Colonic mucosa (tissue), 4 donors: ENCODE measurements around the gene GBX1. TPM values are rescaled to one million over a fixed set of nuclear protein-coding genes. Genes with fewer than 3 reads are reported as not detected.

Source experiments
- DNase-seq: peaks from one replicate; pipeline ENCODE4 v3.0.0-alpha.2; 2020
- H3K27ac ChIP-seq: fragments of 200-600 bp; one replicate; pipeline ENCODE4 v1.8.0; 2021
- H3K27me3 ChIP-seq: fragments of 200-600 bp; one replicate; pipeline ENCODE4 v1.8.0; 2021
- H3K36me3 ChIP-seq: fragments of 200-600 bp; one replicate; pipeline ENCODE4 v1.8.0; 2021
- H3K4me1 ChIP-seq: fragments of 200-600 bp; one replicate; pipeline ENCODE4 v1.8.0; 2021; ENCODE audit warnings: mild to moderate bottlenecking
- H3K4me3 ChIP-seq: fragments of 200-600 bp; one replicate; pipeline ENCODE4 v1.8.0; 2021
- H3K9ac ChIP-seq, 2 donors: one replicate each; pipeline ENCODE4 v1.7.0; 2013; ENCODE audit warnings: control low read depth in 2 of 2, low read depth in 2 of 2, low read length in 2 of 2
- H3K9me3 ChIP-seq: fragments of 200-600 bp; one replicate; pipeline ENCODE4 v1.8.0; 2021
- intact Hi-C: fragments of 100-400 bp; cut with DNase I; formaldehyde crosslinking; loops from one replicate; pipeline ENCODE4 v1.14.1; 2022
- total RNA-seq, 2 donors: library from RNA; stranded (reverse); fragmentation: NEBNext Ultra II Directional in 1 of 2; extraction: Animal tissue kit (Norgen Biotek cat#: 25700) in 1 of 2; gene quantifications; one replicate each; pipeline ENCODE4 v1.2.1, GENCODE V29; 2021
- TF ChIP-seq, protein P1 (sequence below): fragments of 200-600 bp; IDR thresholded peaks from one replicate; pipeline ENCODE4 v1.8.0; 2022; ENCODE audit warnings: antibody characterized with exemption, mild to moderate bottlenecking
- donor health status: healthy.
- donor health status: DM: no; HTN: no; CAD: no.
- donor health status: DM: no; HTN: no; CAD: no.

GBX1 gene
- total RNA-seq, 2 donors from 2014 or later: not detected

DNA sequence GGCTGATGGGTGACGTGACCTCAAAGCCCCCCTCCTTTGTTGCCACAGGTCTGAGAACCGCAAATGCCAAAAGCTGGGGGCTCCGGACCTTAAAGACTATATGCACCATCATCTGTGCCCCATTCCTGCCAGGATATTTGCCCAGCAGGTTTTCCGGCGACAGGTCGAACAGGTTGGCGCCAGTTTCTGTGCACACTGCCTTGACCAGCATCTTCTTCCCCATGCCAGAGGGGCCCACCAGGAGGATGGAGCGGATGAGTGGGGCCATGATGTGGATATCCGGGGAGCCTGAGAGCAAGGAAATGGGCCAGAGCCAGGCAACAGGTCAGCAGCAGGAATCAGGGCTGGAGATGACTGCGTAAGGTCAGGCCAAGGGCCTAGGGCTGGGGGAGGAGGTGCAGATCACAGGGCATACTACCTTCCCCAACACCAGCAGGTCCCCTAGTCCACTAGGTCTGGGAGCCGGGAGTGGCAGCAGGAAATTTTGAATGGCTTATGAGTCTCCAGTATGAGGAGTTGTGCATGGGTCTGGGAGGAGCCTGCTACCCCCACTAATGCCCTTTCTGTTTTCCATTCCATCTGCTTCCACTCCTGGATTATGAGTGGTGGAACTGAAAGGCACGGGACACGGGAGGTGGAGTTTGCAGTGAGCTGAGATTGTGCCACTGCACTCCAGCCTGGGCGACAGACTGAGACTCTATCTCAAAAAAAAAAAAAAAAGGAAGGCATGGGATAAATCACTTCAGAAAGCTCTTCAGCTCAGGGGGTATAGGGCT lies 25.9 kb upstream of the GBX1 start:
- H3K9me3 ChIP-seq: no peaks in the 10 kb centered on the region
- H3K4me3 ChIP-seq: no peak overlapping the region
- DNase-seq: no peak
- H3K4me1 ChIP-seq: no peaks in the 10 kb centered on the region
- no peaks in the 10 kb centered on the region for H3K36me3 ChIP-seq
- intact Hi-C loops: no loop called here
- no peak overlapping the region for H3K27ac ChIP-seq
- TF ChIP-seq, protein P1, sequence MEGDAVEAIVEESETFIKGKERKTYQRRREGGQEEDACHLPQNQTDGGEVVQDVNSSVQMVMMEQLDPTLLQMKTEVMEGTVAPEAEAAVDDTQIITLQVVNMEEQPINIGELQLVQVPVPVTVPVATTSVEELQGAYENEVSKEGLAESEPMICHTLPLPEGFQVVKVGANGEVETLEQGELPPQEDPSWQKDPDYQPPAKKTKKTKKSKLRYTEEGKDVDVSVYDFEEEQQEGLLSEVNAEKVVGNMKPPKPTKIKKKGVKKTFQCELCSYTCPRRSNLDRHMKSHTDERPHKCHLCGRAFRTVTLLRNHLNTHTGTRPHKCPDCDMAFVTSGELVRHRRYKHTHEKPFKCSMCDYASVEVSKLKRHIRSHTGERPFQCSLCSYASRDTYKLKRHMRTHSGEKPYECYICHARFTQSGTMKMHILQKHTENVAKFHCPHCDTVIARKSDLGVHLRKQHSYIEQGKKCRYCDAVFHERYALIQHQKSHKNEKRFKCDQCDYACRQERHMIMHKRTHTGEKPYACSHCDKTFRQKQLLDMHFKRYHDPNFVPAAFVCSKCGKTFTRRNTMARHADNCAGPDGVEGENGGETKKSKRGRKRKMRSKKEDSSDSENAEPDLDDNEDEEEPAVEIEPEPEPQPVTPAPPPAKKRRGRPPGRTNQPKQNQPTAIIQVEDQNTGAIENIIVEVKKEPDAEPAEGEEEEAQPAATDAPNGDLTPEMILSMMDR: no peak
- H3K9ac ChIP-seq: no peak overlapping the region
- H3K27me3 ChIP-seq: no peaks in the 10 kb centered on the region

DNA sequence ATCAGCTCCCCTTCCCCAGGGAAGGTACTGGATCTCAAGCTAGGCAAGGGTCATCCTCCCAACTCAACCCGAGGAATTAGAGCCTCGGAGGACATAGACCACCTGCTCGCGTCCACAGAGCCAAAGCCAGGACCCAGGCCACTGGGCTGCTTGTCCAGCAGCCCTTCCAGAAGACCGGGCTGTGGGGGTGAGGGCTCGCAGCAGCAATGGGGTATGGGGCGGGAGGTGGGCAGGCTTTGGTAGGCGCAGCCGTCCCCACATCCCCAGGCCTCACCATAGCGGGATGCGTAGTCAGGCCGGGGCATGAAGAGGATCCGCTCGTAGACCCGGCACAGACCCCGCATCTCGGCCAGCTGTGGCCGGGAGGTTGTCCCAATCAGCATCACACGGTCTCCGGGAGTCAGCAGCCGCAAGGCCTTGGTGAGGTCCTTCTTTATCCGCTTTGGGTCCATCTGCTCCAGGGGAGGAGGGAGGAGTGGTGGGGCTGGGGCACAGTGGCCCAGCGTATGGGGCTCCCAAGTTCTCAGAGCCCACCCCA lies 24.6 kb upstream of the GBX1 start:
- intact Hi-C loops: no loop called here
- H3K4me3 ChIP-seq: no peak overlapping the region
- H3K9ac ChIP-seq: no peak overlapping the region
- H3K36me3 ChIP-seq: no peaks in the 10 kb centered on the region
- H3K9me3 ChIP-seq: no peaks in the 10 kb centered on the region
- no peak for DNase-seq
- no peaks in the 10 kb centered on the region for H3K27me3 ChIP-seq
- H3K4me1 ChIP-seq: no peaks in the 10 kb centered on the region
- H3K27ac ChIP-seq: no peak overlapping the region
- TF ChIP-seq, protein P1: no peak

DNA sequence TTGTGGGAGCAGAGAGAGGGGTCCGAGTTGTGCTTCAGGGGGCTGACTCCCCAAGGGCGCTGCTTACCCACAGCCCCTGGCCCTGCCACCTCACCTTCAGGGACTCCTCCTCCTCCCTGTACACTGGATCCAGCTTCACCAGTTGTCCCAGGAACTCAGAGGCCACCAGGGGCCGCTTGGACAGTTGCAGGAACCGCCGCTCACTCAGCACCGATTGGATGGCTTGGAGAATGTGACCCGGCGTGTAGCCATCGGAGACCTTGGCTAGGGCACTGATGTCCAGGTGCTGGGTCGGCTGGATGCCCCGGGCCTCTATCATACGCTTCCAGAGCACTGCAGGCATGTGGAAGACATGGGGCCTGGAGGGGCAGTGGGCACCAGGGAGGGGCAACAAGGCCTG lies 24.1 kb upstream of the GBX1 start:
- no peaks in the 10 kb centered on the region for H3K27me3 ChIP-seq
- no peak overlapping the region for H3K4me3 ChIP-seq
- TF ChIP-seq, protein P1: no peak
- intact Hi-C loops: no loop called here
- no peaks in the 10 kb centered on the region for H3K36me3 ChIP-seq
- no peak for DNase-seq
- H3K9ac ChIP-seq: no peak overlapping the region
- no peaks in the 10 kb centered on the region for H3K9me3 ChIP-seq
- H3K27ac ChIP-seq: no peak overlapping the region
- no peaks in the 10 kb centered on the region for H3K4me1 ChIP-seq

DNA sequence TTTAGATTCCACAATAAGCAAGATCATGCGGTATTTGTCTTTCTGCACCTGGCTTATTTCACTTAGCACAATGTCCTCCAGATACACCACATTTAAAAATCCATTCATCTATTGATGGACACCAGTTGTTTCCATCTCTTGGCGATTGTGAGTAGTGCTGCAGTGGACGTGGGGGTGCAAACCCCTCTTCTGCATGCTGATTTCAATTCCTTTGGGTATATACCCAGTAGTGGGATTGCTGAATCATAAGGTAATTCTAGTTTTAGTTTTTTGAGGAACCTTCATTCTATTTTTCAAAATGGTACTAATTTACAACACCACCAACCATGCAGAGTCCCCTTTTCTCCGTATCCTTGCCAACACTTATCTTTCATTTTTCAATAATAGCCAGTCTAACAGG lies 21.5 kb upstream of the GBX1 start:
- Histone ChIP-seq H3K9ac (no peak overlapping the region), H3K4me1 (no peaks in the 10 kb centered on the region), H3K27ac (no peak overlapping the region), H3K4me3 (no peak overlapping the region), H3K9me3 (no peaks in the 10 kb centered on the region), H3K27me3 (no peaks in the 10 kb centered on the region), H3K36me3 (no peaks in the 10 kb centered on the region)
- no peak for DNase-seq
- TF ChIP-seq, protein P1: no peak
- intact Hi-C loops: no loop called here

DNA sequence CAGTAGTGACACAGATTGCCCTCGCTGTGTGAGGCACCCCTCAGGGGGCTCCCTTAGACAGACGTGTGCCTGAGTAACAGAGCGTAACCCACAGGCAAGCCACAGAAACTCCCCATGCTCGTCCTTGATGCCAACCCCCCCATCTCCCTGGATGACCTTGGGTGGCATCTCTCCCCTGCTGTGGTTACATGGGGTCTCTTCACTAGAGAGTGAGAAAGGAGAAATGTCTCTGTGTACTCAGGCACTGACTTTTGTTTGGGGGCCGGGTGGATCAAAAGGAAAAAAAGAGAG lies 20.7 kb upstream of the GBX1 start:
- no peak overlapping the region for H3K27ac ChIP-seq
- intact Hi-C loops: no loop called here
- no peak overlapping the region for H3K9ac ChIP-seq
- DNase-seq: no peak
- no peaks in the 10 kb centered on the region for H3K27me3 ChIP-seq
- no peaks in the 10 kb centered on the region for H3K4me1 ChIP-seq
- no peak overlapping the region for H3K4me3 ChIP-seq
- H3K9me3 ChIP-seq: no peaks in the 10 kb centered on the region
- H3K36me3 ChIP-seq: no peaks in the 10 kb centered on the region
- TF ChIP-seq, protein P1: no peak
